ENCODE measurements around the gene SHTN1. TPM values are rescaled to one million over a fixed set of nuclear protein-coding genes. Genes with fewer than 3 reads are reported as not detected.

Gene SHTN1
- total and polyA plus RNA-seq, 10 of the 15 experiments (the other 5 are each of a cell fraction or from before 2014, with no cell fraction given): 0.79 to 4.0 (median 2.0) TPM

DNA sequence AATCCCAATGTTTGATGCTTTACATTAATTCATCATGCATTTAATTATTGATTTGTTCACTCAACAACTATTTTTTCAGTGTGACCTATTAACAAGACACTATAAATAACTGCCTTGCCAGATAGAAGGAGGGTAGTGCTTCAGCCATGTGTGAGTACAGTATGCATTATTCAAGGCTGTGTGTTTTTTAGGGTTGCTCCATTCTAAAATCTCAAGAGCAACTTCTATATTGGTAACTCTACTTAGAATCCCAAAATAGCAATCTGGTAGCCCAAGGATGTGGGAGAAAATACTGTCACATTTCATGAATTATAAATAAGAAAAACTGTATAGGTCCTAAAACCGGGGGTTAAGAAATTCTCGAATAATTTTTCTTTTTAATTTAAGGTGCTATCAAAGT lies 85.8 kb downstream of the SHTN1 start:
- FAIRE-seq: no peak
- no peak for TF ChIP-seq SPI1 (IDR thresholded peaks at IDR 0.05; ENCODE audit: borderline replicate concordance, insufficient read depth, low read depth, low read length)
- no peak for TF ChIP-seq FOXM1 (IDR thresholded peaks at IDR 0.05; ENCODE audit: low read depth, low read length)
- no peak for TF ChIP-seq PAX8 (IDR thresholded peaks at IDR 0.05)
- ChIA-PET POLR2A (no interaction called here), CTCF (no interaction called here), RAD21 (ENCODE audit: unreplicated experiment) (no interaction called here), SMC1A (ENCODE audit: uncharacterized antibody, unreplicated experiment) (no interaction called here)
- no peaks in the 10 kb centered on the region for H3K4me1 ChIP-seq (ENCODE audit: control insufficient read depth, insufficient read depth, low read length)
- H3K27me3 ChIP-seq (replicated peaks in 1 of 2; ENCODE audit: control insufficient read depth in 2 of 2, insufficient read depth in 2 of 2, low read length in 1 of 2): no peaks in the 10 kb centered on the region
- intact Hi-C loops (cut with micrococcal nuclease; ENCODE audit: unreplicated experiment): no loop called here
- no peaks in the 10 kb centered on the region for H3K9me3 ChIP-seq (replicated peaks; ENCODE audit: control insufficient read depth, insufficient read depth, low read length)
- no peak overlapping the region for H2AFZ ChIP-seq (ENCODE audit: control insufficient read depth, low read depth, low read length)
- H3K79me2 ChIP-seq (ENCODE audit: control insufficient read depth, insufficient read depth, low read length): no peaks in the 10 kb centered on the region
- no peak overlapping the region for H3K4me3 ChIP-seq
- H3K27ac ChIP-seq (ENCODE audit: control insufficient read depth, insufficient read depth): no peak overlapping the region
- in situ Hi-C loops (cut with MboI): no loop called here
- ATAC-seq: no peak
- no TSS peak for BruUV-seq (replicated peaks)
- no peak overlapping the region for H3K9ac ChIP-seq (ENCODE audit: control insufficient read depth, insufficient read depth, low read length)
- no peak for DNase-seq (ENCODE audit: low read depth, low spot score)
- H4K20me1 ChIP-seq (ENCODE audit: control insufficient read depth, insufficient read depth): no peaks in the 10 kb centered on the region
- 15% methylated on average over 2 of the region's 2 CpGs for WGBS (ENCODE audit: insufficient coverage, insufficient replicate concordance, low lambda C conversion rate, missing lambda C conversion rate)
- no peaks in the 10 kb centered on the region for H3K36me3 ChIP-seq (ENCODE audit: control insufficient read depth in 2 of 2, insufficient read depth in 2 of 2, low read length in 1 of 2)
- no peak overlapping the region for H3K4me2 ChIP-seq (ENCODE audit: control insufficient read depth, insufficient read depth)

DNA sequence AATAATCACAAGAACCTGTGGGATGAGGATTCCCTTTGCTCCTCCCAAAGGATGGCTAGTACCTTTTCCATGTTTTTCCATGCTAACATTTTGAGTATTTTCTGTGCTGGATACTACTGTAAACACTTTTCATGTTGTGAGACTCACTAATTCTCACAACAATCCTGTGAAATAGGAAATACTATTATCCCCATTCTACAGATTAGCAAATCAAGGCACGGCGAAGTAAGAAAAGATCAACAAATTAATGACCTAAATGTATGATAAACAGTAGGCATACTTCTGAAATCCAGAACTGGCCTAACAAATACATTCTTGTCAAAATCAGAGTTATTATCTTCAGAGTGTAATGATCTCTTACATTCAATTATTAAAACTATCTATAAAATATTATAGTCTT lies 86.4 kb downstream of the SHTN1 start:
- Histone ChIP-seq H3K4me3 (no peak overlapping the region), H3K36me3 (ENCODE audit: control insufficient read depth in 2 of 2, insufficient read depth in 2 of 2, low read length in 1 of 2) (no peaks in the 10 kb centered on the region), H3K9me3 (replicated peaks; ENCODE audit: control insufficient read depth, insufficient read depth, low read length) (no peaks in the 10 kb centered on the region), H2AFZ (ENCODE audit: control insufficient read depth, low read depth, low read length) (no peak overlapping the region), H4K20me1 (ENCODE audit: control insufficient read depth, insufficient read depth) (no peaks in the 10 kb centered on the region), H3K4me2 (ENCODE audit: control insufficient read depth, insufficient read depth) (no peak overlapping the region), H3K9ac (ENCODE audit: control insufficient read depth, insufficient read depth, low read length) (no peak overlapping the region), H3K27me3 (replicated peaks in 1 of 2; ENCODE audit: control insufficient read depth in 2 of 2, insufficient read depth in 2 of 2, low read length in 1 of 2) (no peaks in the 10 kb centered on the region), H3K4me1 (ENCODE audit: control insufficient read depth, insufficient read depth, low read length) (no peaks in the 10 kb centered on the region), H3K27ac (ENCODE audit: control insufficient read depth, insufficient read depth) (no peak overlapping the region), H3K79me2 (ENCODE audit: control insufficient read depth, insufficient read depth, low read length) (no peaks in the 10 kb centered on the region)
- FAIRE-seq (no peak), DNase-seq (ENCODE audit: low read depth, low spot score) (no peak), ATAC-seq (no peak)
- intact Hi-C loops (cut with micrococcal nuclease; ENCODE audit: unreplicated experiment) (no loop called here), in situ Hi-C loops (cut with MboI) (no loop called here)
- POLR2A ChIA-PET: no interaction called here
- no peak for TF ChIP-seq SIN3A (IDR thresholded peaks at IDR 0.05; ENCODE audit: low read depth, low read length)
- TF ChIP-seq CBX5 (IDR thresholded peaks at IDR 0.05; ENCODE audit: low read depth): no peak
- no peak for TF ChIP-seq NFIC (IDR thresholded peaks at IDR 0.05; ENCODE audit: low read depth, low read length)
- SMC1A ChIA-PET (ENCODE audit: uncharacterized antibody, unreplicated experiment): no interaction called here
- 2% methylated on average over 2 of the region's 2 CpGs for WGBS (ENCODE audit: insufficient coverage, insufficient replicate concordance, low lambda C conversion rate, missing lambda C conversion rate)
- CTCF ChIA-PET: no interaction called here
- BruUV-seq (replicated peaks): no TSS peak
- RAD21 ChIA-PET (ENCODE audit: unreplicated experiment): no interaction called here

Data from GM12878 (cell line).